Keratinocyte (primary cell): ENCODE measurements around the gene ZBTB46.

Experiments used
- EZH2 ChIP-seq: IDR thresholded peaks from one replicate; pipeline ENCODE4 v1.6.1; 2012; ENCODE audit warnings: inconsistent platforms, mild to moderate bottlenecking, low read length, moderate library complexity
- TF ChIP-seq, protein P1 (sequence below), 3 experiments: IDR thresholded peaks in 1 of 3; conservative IDR thresholded peaks in 1 of 3; optimal IDR thresholded peaks in 1 of 3; 2 replicates in 2 of 3; 3 replicates in 1 of 3; pipeline versions ENCODE3 to v1.5.1; 2011; ENCODE audit warnings: low read length in 3 of 3, mild to moderate bottlenecking in 3 of 3, moderate library complexity in 2 of 3, control low read depth in 1 of 3, inconsistent platforms in 1 of 3; ENCODE audit not compliant: insufficient read depth in 2 of 3; ENCODE audit errors: extremely low read depth in 1 of 3

DNA sequence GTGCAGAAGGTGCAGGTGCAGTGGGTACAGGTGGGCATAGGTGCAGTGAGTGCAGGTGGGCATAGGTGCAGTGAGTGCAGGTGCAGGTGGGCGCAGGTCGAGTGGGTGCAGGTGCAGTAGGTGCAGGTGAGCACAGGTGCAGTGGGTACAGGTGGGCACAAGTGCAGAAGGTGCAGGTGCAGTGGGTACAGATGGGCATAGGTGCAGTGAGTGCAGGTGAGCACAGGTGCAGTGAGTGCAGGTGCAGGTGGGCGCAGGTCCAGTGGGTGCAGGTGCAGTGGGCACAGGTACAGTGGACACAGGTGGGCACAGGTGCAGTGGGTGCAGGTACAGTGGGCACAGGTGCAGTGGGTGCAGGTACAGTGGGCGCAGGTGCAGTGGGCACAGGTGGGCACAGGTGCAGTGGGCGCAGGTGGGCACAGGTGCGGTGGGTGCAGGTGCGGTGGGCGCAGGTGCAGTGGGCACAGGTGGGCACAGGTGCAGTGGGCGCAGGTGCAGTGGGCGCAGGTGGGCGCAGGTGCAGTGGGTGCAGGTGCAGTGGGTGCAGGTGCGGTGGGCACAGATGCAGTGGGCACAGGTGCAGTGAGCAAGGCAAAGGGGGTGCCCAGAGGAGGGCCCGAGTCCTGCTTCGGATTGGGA is 15.3 kb downstream of the ZBTB46 start:
- TF ChIP-seq, protein P1, sequence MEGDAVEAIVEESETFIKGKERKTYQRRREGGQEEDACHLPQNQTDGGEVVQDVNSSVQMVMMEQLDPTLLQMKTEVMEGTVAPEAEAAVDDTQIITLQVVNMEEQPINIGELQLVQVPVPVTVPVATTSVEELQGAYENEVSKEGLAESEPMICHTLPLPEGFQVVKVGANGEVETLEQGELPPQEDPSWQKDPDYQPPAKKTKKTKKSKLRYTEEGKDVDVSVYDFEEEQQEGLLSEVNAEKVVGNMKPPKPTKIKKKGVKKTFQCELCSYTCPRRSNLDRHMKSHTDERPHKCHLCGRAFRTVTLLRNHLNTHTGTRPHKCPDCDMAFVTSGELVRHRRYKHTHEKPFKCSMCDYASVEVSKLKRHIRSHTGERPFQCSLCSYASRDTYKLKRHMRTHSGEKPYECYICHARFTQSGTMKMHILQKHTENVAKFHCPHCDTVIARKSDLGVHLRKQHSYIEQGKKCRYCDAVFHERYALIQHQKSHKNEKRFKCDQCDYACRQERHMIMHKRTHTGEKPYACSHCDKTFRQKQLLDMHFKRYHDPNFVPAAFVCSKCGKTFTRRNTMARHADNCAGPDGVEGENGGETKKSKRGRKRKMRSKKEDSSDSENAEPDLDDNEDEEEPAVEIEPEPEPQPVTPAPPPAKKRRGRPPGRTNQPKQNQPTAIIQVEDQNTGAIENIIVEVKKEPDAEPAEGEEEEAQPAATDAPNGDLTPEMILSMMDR (optimal IDR thresholded peaks at IDR 0.05 in 1 of 3, IDR thresholded peaks at IDR 0.05 in 1 of 3, conservative IDR thresholded peaks at IDR 0.05 in 1 of 3; ENCODE audit: extremely low read depth in 1 of 3, insufficient read depth in 2 of 3, low read length in 3 of 3): no peak
- no peak for TF ChIP-seq EZH2
